Brain microvascular endothelial cell (primary cell): ENCODE results near the gene TPI1.
A peak's percentile ranks its signal among the peaks of the same experiment; 100 is the strongest.

Experiments used
- DNase-seq: peaks from one replicate; pipeline ENCODE4 v3.0.0-alpha.2; 2020
- H3K27ac ChIP-seq: fragments of 250-450 bp; sonication (Bioruptor Pico); 2 replicates; pipeline ENCODE4 v1.5.1; 2020; ENCODE audit warnings: mild to moderate bottlenecking, moderate library complexity
- H3K27me3 ChIP-seq: fragments of 250-450 bp; sonication (Bioruptor Pico); replicated peaks from 2 replicates; pipeline ENCODE4 v1.5.1; 2020; ENCODE audit warnings: mild to moderate bottlenecking
- H3K36me3 ChIP-seq: fragments of 250-450 bp; sonication (Bioruptor Pico); replicated peaks from 2 replicates; pipeline ENCODE4 v1.5.1; 2020; ENCODE audit warnings: mild to moderate bottlenecking
- H3K4me3 ChIP-seq: 2 replicates; pipeline ENCODE4 v1.5.1; 2011; ENCODE audit warnings: low read depth, mild to moderate bottlenecking, control low read depth, low read length, moderate library complexity
- in situ Hi-C: cut with HindIII; loops from 2 replicates; pipeline ENCODE4 v1.10.0; 2017; ENCODE audit warnings: low sequenced_read_pairs, low pct_ligation_motif_present
- TF ChIP-seq, protein P1 (sequence below): IDR thresholded peaks from 2 replicates; pipeline ENCODE4 v1.5.1; 2011; ENCODE audit warnings: low read depth, mild to moderate bottlenecking, moderate library complexity, low read length, control low read depth, inconsistent platforms; ENCODE audit errors: missing control alignments

TPI1 gene

DNA sequence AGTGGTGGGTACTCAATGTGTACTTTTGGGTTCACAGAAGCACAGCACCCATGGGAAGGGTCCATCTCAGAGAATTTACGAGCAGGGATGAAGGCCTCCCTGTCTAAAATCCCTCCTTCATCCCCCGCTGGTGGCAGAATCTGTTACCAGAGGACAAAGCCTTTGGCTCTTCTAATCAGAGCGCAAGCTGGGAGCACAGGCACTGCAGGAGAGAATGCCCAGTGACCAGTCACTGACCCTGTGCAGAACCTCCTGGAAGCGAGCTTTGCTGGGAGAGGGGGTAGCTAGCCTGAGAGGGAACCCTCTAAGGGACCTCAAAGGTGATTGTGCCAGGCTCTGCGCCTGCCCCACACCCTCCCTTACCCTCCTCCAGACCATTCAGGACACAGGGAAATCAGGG, 47.2 kb upstream of the TPI1 start:
- H3K4me3 ChIP-seq: no peak overlapping the region
- DNase-seq: no peak
- no peaks in the 10 kb centered on the region for H3K36me3 ChIP-seq
- no peak overlapping the region for H3K27ac ChIP-seq
- in situ Hi-C loops: no loop called here
- TF ChIP-seq, protein P1, sequence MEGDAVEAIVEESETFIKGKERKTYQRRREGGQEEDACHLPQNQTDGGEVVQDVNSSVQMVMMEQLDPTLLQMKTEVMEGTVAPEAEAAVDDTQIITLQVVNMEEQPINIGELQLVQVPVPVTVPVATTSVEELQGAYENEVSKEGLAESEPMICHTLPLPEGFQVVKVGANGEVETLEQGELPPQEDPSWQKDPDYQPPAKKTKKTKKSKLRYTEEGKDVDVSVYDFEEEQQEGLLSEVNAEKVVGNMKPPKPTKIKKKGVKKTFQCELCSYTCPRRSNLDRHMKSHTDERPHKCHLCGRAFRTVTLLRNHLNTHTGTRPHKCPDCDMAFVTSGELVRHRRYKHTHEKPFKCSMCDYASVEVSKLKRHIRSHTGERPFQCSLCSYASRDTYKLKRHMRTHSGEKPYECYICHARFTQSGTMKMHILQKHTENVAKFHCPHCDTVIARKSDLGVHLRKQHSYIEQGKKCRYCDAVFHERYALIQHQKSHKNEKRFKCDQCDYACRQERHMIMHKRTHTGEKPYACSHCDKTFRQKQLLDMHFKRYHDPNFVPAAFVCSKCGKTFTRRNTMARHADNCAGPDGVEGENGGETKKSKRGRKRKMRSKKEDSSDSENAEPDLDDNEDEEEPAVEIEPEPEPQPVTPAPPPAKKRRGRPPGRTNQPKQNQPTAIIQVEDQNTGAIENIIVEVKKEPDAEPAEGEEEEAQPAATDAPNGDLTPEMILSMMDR: no peak
- H3K27me3 ChIP-seq: no peaks in the 10 kb centered on the region

DNA sequence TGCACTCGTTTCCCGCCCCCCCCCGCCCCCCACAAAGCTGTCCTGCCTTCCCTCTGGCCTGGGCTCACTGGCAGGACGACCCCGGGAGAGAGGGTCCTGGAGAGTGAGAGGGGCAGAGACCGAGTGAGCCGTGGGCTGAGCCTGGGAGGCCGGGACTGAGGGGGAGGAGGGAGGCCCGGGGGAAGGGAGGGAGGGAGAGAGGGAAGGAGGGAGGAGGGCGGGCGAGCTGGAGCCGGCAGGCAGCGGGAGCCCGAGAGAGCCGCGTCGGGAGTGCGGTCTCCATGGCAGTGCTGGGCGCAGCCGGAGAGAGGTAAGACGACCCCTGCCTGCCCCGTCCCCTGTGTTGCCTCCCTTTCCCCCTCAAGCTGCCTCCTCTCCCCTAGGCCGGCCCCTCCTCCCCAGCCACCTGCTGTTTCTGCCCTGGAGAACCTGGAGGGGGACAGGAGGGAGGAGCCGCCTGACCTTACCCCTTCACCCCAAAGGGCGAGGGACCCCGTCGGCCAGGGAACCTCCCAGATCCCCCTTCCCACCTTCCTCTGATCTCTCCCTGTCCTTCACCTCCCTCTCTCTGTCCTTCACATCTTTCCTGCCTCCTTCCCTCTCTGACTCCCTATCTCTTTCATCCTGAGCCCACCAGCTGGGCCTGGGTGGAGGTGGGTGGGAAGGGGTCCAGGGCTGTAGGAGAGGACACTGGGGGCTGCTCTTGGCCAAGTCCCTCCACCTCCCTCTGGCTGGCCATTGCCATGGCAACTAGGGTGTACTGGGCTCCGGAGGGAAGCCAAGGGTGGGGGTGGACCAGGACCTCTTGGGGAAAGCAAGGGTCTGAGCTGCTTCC, 45.5 kb upstream of the TPI1 start, which contains the start of gene GPR162:
TSS of gene GPR162 (plus strand) at position 231 of the 835 bp plus-strand sequence. CDS start 2,078 bp downstream, outside the sequence.
- TF ChIP-seq, protein P1: no peak
- H3K36me3 ChIP-seq: no peaks in the 10 kb centered on the region
- H3K27ac ChIP-seq: no peak within 1 kb of the TSS
- in situ Hi-C loops: no loop called here
- peak within 1 kb of the TSS; percentile 47 for H3K4me3 ChIP-seq
- peak; percentile 12 for DNase-seq
- H3K27me3 ChIP-seq: no peaks in the 10 kb centered on the region

DNA sequence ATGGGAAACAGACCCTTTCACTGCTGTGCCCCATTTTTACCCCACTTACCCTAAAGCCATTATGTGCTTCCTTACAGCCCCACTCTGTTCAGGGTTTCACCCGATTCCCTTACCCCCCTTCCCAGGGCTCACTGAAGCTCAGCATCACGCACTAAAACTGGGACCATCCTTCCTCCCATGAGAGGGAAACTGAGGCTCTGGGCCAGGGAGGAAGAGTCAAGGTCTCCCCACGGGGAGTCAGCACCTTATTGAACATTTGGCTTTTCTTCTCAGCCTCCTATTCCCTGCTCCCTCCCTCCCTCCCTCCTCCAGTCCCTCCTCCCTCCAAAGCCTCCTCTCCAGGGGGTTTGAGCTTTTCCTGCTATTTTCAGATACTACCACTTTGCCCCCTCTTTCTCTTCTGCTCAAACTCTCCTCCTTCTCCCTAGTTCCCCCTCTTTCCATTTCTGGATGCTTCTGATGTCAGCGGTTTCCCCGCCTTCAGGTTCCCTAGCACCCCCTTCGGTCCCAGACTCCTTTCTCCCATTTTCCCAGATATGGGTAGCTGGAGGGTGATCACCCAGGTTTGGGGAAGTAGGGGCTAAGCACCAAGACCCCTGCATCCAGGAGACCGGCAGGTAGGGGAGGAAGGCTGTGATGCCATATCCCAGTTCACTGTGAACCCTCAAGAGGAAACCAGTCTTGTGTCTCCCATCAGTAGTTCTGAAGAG, 44.8 kb upstream of the TPI1 start:
- H3K27me3 ChIP-seq: no peaks in the 10 kb centered on the region
- TF ChIP-seq, protein P1: no peak
- no peaks in the 10 kb centered on the region for H3K36me3 ChIP-seq
- no peak overlapping the region for H3K27ac ChIP-seq
- no peak for DNase-seq
- in situ Hi-C loops: no loop called here
- H3K4me3 ChIP-seq: no peak overlapping the region

DNA sequence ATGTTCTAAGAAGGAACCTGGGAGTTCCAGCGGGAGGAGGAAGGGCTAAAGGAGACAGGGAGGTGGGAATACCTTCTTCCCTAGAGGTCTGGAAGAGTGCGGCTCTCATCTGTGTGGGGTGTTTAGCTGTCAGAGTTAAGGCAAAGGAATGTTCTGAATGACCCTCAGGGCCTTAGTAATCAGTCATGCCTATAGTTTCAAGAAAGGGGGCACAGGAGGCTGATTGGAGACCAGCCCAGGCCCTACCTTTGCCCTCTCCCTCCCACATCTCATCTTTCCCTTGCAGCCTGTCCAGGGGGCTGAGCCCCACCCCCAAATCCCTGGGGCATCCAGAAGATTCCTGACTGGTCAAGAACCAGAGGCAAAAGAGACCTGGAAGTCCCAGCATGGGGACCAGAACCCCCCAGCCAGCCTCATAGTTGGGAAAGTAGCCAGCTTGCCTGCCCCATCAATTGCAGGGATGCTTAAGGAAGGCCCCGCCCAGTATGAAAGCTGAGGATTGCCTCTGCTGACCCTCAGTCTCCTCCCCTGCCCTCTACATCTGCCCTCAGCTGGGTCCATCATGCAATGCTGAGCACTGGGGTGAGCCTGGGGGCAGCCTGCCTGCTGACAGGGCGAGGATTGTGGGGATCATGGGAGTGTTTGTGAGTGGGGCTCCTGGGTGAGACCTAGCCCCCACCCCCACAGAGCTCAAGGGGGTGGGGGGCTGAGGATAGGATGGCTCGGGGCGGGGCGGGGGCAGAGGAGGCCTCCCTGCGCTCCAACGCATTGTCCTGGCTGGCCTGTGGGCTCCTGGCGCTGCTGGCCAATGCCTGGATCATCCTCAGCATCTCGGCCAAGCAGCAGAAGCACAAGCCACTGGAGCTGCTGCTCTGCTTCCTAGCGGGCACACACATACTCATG, 43.9 kb upstream of the TPI1 start:
- no peak for DNase-seq
- Histone ChIP-seq H3K36me3 (no peaks in the 10 kb centered on the region), H3K27me3 (no peaks in the 10 kb centered on the region), H3K27ac (no peak overlapping the region), H3K4me3 (no peak overlapping the region)
- TF ChIP-seq, protein P1: no peak
- in situ Hi-C loops: no loop called here

DNA sequence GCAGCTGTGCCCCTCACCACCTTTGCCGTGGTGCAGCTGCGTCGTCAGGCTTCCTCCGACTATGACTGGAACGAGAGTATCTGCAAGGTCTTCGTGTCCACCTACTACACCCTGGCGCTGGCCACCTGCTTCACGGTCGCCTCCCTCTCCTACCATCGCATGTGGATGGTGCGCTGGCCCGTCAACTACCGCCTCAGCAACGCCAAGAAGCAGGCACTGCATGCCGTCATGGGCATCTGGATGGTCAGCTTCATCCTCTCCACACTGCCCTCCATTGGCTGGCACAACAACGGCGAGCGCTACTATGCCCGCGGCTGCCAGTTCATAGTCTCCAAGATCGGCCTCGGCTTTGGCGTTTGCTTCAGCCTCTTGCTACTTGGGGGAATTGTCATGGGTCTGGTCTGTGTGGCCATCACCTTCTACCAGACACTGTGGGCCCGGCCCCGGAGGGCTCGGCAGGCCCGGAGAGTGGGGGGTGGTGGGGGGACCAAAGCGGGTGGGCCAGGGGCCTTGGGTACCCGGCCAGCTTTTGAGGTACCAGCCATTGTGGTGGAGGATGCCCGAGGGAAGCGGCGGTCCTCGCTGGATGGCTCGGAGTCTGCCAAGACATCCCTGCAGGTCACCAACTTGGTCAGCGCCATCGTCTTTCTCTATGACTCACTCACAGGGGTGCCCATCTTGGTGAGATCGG, 43.1 kb upstream of the TPI1 start:
- TF ChIP-seq, protein P1: no peak
- H3K36me3 ChIP-seq: no peaks in the 10 kb centered on the region
- H3K27me3 ChIP-seq: no peaks in the 10 kb centered on the region
- H3K4me3 ChIP-seq: no peak overlapping the region
- in situ Hi-C loops: no loop called here
- H3K27ac ChIP-seq: no peak overlapping the region
- no peak for DNase-seq
